RWPE1 (cell line): ENCODE measurements around the gene SAMD4A.

ENCODE experiments used
- CTCF ChIA-PET: fragments of 350-600 bp; sonication (Branson Sonifier 250); formaldehyde crosslinking; extraction: SDS; loops from one replicate; lab custom pipeline; 2021; lab: Yijun Ruan, JAX
- POLR2A ChIA-PET: fragments of 400-600 bp; formaldehyde crosslinking; extraction: SDS; loops from one replicate; lab custom pipeline; 2020; ENCODE audit warnings: antibody characterized with exemption; ENCODE audit not compliant: low non-redundant PET; lab: Yijun Ruan, JAX
- DNase-seq: peaks from one replicate; pipeline ENCODE4 v3.0.0; 2012; ENCODE audit warnings: low spot score
- H3K27ac ChIP-seq: fragments of 450-650 bp; 2 replicates; pipeline ENCODE4 v1.5.1; 2017
- TF ChIP-seq, protein P1 (sequence below): fragments of 450-650 bp; conservative IDR thresholded peaks from 2 replicates; pipeline ENCODE4 v1.5.1; 2017; ENCODE audit warnings: low read depth, mild to moderate bottlenecking

Gene SAMD4A

DNA sequence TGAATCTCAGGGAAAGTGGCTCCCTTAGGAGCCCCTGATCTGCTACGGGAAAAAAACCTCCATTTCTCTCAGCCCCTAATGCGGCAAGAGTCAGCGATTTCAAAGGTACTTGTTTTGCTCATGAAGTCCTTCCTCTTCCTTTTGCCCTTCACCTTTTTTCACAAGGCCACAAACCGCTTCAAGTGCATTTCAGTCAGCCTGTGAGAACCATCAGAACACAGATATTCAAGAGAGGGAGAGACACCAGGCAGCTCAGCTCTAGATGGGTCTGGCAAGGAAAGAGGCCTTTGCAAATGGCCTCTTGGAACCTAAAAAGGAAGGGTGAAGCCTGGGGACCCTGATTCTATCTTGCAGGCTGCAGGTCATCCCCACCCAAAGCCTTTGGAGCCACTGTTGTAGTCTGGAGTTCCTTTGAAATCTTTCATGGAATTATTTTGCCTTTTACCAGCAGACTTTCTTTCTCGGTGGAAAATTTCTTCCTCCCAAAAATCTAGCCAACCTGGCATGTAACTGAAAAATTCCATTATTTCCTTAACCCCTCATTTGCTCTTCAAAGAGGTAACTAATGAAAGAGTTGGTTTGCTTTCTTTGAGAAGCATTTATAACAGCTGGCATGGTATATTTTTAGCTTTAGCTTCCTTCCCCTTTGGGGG, 145.0 kb downstream of the SAMD4A start:
- no peak overlapping the region for H3K27ac ChIP-seq
- TF ChIP-seq, protein P1, sequence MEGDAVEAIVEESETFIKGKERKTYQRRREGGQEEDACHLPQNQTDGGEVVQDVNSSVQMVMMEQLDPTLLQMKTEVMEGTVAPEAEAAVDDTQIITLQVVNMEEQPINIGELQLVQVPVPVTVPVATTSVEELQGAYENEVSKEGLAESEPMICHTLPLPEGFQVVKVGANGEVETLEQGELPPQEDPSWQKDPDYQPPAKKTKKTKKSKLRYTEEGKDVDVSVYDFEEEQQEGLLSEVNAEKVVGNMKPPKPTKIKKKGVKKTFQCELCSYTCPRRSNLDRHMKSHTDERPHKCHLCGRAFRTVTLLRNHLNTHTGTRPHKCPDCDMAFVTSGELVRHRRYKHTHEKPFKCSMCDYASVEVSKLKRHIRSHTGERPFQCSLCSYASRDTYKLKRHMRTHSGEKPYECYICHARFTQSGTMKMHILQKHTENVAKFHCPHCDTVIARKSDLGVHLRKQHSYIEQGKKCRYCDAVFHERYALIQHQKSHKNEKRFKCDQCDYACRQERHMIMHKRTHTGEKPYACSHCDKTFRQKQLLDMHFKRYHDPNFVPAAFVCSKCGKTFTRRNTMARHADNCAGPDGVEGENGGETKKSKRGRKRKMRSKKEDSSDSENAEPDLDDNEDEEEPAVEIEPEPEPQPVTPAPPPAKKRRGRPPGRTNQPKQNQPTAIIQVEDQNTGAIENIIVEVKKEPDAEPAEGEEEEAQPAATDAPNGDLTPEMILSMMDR, result no peak
- no peak for DNase-seq
- CTCF ChIA-PET, result no interaction called here
- POLR2A ChIA-PET, result no interaction called here

- ChIA-PET CTCF (no interaction called here), POLR2A (no interaction called here)
- TF ChIP-seq, protein P1, result no peak
- no peak for DNase-seq
- no peak overlapping the region for H3K27ac ChIP-seq
Observed at GRCh38 chr14:54712465-54713200, 145.7 kb downstream of the SAMD4A start.

- ChIA-PET CTCF (no interaction called here), POLR2A (no interaction called here)
- TF ChIP-seq, protein P1, result no peak
- H3K27ac ChIP-seq, result no peak overlapping the region
- no peak for DNase-seq
Observed at GRCh38 chr14:54713379-54713778, 146.5 kb downstream of the SAMD4A start.

- H3K27ac ChIP-seq, result no peak overlapping the region
- TF ChIP-seq, protein P1, result no peak
- ChIA-PET CTCF (no interaction called here), POLR2A (no interaction called here)
- no peak for DNase-seq
Observed at GRCh38 chr14:54715239-54715638, 148.3 kb downstream of the SAMD4A start.

DNA sequence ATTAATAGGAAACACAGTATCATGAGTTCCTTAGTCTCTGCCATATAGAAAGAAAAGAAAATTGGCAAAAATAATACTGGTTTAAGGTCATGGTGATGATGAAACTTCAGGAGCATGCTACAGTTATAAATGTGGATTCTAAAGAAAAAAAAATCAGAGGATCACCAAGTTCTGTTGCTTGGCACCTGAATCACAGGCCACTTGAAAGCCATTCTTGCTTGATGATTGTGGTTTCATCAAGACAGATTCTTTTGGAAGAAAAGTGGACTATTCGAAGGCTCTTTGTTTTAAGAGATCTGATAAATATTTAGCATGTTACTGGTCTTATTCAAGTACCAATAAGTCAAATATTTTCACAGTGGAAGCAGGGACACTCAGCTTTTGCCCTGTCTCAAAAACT, 148.9 kb downstream of the SAMD4A start:
- TF ChIP-seq, protein P1, result no peak
- no peak overlapping the region for H3K27ac ChIP-seq
- CTCF ChIA-PET, result no interaction called here

DNA sequence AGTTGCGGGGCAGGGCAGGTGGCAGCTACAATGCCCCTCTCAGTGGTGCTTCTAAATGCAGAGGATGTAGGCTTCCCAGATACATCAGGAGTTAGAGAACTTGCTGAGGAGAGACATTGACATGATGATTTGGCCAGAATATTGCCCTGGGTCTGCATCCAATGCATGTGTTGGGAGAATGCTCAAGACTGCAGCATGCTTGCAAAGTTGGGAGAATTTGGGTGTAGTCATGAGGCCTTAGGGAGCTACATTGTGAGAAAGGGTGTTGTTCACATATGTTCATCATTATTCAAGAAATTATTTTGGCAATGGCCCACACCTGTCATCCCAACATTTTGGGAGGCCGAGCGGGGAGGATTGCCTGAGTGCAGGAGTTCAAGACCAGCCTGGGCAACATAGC, 149.9 kb downstream of the SAMD4A start:
- POLR2A ChIA-PET, result no interaction called here

More for the DNA sequence above, 148.9 kb downstream of the SAMD4A start:
- POLR2A ChIA-PET, result no interaction called here
- no peak for DNase-seq

More for the DNA sequence above, 149.9 kb downstream of the SAMD4A start:
- TF ChIP-seq, protein P1, result no peak
- no peak for DNase-seq
- CTCF ChIA-PET, result interaction anchor here (0.7 kb wide), 1 partner anchor 153 kb away, joined by 3 read pairs; no protein-coding TSS in a partner anchor
- H3K27ac ChIP-seq, result no peak overlapping the region
